ENCODE data around the gene HEG1.

The HEG1 gene

GRCh38 chr3:124941771-124942170 lies 114.0 kb downstream of the HEG1 start:
- TF ChIP-seq SPI1 (IDR thresholded peaks at IDR 0.05; ENCODE audit: low read depth, low read length) (peak; percentile 57), TAF1 (IDR thresholded peaks at IDR 0.05; ENCODE audit: low read depth, low read length) (no peak), PAX5 (IDR thresholded peaks at IDR 0.05; ENCODE audit: insufficient read depth, low read length, severe bottlenecking) (no peak), POLR2A (IDR thresholded peaks at IDR 0.05; ENCODE audit: low read depth, low read length) (no peak), POLR2AphosphoS5 (IDR thresholded peaks at IDR 0.05; ENCODE audit: low read depth, low read length) (no peak), POU2F2 (IDR thresholded peaks at IDR 0.05; ENCODE audit: low read depth, low read length) (no peak)
- FAIRE-seq (peak; percentile 52), DNase-seq (ENCODE audit: insufficient read length, low spot score) (no peak)

DNA sequence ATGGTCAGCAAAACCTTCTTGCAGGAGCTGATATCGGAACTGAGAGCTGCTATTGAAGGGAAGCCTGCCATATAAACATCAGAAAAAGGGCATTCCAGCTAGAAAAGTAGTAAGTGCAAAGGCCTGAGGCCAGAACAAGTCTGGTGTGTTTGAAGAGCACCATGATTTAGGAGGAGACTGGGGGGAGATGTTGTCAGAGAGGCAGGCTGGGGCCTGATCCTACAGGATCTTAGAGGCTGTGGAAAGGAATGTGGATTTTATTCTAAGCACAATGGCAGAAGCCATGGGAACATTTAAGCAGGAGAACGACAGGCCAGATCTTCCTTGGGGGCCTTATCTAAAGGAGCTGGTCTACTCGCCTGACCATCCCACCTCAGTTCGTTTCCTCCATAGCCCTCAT lies 116.1 kb downstream of the HEG1 start:
- TF ChIP-seq POLR2A (IDR thresholded peaks at IDR 0.05; ENCODE audit: low read depth, low read length) (no peak), POU2F2 (IDR thresholded peaks at IDR 0.05; ENCODE audit: low read depth, low read length) (no peak), SPI1 (IDR thresholded peaks at IDR 0.05; ENCODE audit: low read depth, low read length) (no peak), POLR2AphosphoS5 (IDR thresholded peaks at IDR 0.05; ENCODE audit: low read depth, low read length) (no peak), PAX5 (IDR thresholded peaks at IDR 0.05; ENCODE audit: insufficient read depth, low read length, severe bottlenecking) (no peak), TAF1 (IDR thresholded peaks at IDR 0.05; ENCODE audit: low read depth, low read length) (no peak)
- FAIRE-seq (no peak), DNase-seq (ENCODE audit: insufficient read length, low spot score) (no peak)

DNA sequence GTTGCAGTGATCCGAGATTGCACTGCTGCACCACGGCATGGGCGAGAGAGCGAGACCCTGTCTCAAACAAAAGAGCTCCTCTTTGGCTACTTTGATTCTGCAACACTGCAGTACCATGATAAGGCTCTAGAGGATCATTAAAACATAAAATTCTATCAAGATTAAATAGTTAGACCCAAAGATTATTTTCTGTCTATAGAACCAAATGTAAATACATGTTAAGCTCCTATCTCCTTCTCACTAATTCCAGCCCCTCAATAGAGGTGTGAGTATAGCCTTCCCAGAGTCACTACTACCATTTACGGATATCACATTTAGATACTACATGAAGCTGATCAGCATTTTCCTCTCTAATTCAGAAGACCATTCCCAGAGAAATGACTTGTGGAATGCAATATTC lies 116.9 kb downstream of the HEG1 start:
- DNase-seq (ENCODE audit: insufficient read length, low spot score) (no peak), FAIRE-seq (no peak)
- TF ChIP-seq PAX5 (IDR thresholded peaks at IDR 0.05; ENCODE audit: insufficient read depth, low read length, severe bottlenecking) = no peak
- TF ChIP-seq POLR2AphosphoS5 (IDR thresholded peaks at IDR 0.05; ENCODE audit: low read depth, low read length) = no peak
- TF ChIP-seq POU2F2 (IDR thresholded peaks at IDR 0.05; ENCODE audit: low read depth, low read length) = no peak
- no peak for TF ChIP-seq SPI1 (IDR thresholded peaks at IDR 0.05; ENCODE audit: low read depth, low read length)
- TF ChIP-seq POLR2A (IDR thresholded peaks at IDR 0.05; ENCODE audit: low read depth, low read length) = no peak
- TF ChIP-seq TAF1 (IDR thresholded peaks at IDR 0.05; ENCODE audit: low read depth, low read length) = no peak

- no peak for DNase-seq (ENCODE audit: insufficient read length, low spot score)
- no peak for TF ChIP-seq POLR2A (IDR thresholded peaks at IDR 0.05; ENCODE audit: low read depth, low read length)
- TF ChIP-seq TAF1 (IDR thresholded peaks at IDR 0.05; ENCODE audit: low read depth, low read length) = no peak
- TF ChIP-seq PAX5 (IDR thresholded peaks at IDR 0.05; ENCODE audit: insufficient read depth, low read length, severe bottlenecking) = no peak
- no peak for TF ChIP-seq POU2F2 (IDR thresholded peaks at IDR 0.05; ENCODE audit: low read depth, low read length)
- FAIRE-seq = no peak
Measured at GRCh38 chr3:124937049-124937448, 118.7 kb downstream of the HEG1 start.

DNA sequence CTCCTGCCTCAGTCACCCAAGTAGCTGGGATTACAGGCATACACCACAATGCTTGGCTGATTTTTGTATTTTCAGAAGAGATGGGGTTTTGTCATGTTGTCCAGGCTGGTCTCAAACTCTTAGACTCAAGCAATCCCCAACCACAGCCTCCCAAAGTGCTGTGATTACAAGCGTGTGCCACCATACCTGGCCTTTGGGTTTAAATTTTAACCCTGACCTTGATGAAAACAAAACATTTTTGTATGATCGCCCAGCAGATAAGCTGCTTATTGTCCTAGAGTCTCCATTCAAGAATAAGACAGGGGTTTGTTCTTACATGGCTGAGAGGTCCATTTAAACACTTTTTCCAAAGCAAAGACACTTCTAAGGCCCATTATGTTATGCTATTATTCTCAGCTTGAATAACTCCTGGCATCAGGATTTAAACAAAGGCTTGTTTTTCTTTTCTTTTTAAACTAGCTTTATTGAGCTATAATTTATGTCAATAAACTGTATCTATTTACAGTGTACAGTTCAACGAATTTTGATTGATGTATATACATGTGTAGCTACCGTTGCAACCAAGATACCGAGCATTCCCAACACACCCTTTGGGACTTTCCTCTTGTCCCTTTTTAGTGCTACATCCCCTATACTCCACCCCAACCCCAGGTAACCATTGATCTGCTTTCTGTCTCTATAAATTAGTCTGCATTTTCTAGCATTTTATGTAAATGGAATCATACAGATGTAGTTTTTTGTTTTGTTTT lies 119.8 kb downstream of the HEG1 start:
- DNase-seq (ENCODE audit: insufficient read length, low spot score) = no peak
- TF ChIP-seq SPI1 (IDR thresholded peaks at IDR 0.05; ENCODE audit: low read depth, low read length) (no peak), POU2F2 (IDR thresholded peaks at IDR 0.05; ENCODE audit: low read depth, low read length) (no peak), TAF1 (IDR thresholded peaks at IDR 0.05; ENCODE audit: low read depth, low read length) (no peak), PAX5 (IDR thresholded peaks at IDR 0.05; ENCODE audit: insufficient read depth, low read length, severe bottlenecking) (no peak), POLR2AphosphoS5 (IDR thresholded peaks at IDR 0.05; ENCODE audit: low read depth, low read length) (no peak), POLR2A (IDR thresholded peaks at IDR 0.05; ENCODE audit: low read depth, low read length) (no peak)
- no peak for FAIRE-seq

- FAIRE-seq (no peak), DNase-seq (ENCODE audit: insufficient read length, low spot score) (peak; percentile 17)
- TF ChIP-seq POLR2A (IDR thresholded peaks at IDR 0.05; ENCODE audit: low read depth, low read length) = no peak
- TF ChIP-seq SPI1 (IDR thresholded peaks at IDR 0.05; ENCODE audit: low read depth, low read length) = peak; percentile 91
- TF ChIP-seq PAX5 (IDR thresholded peaks at IDR 0.05; ENCODE audit: insufficient read depth, low read length, severe bottlenecking) = no peak
- no peak for TF ChIP-seq POLR2AphosphoS5 (IDR thresholded peaks at IDR 0.05; ENCODE audit: low read depth, low read length)
- no peak for TF ChIP-seq TAF1 (IDR thresholded peaks at IDR 0.05; ENCODE audit: low read depth, low read length)
- TF ChIP-seq POU2F2 (IDR thresholded peaks at IDR 0.05; ENCODE audit: low read depth, low read length) = no peak
Measured at GRCh38 chr3:124935264-124935663, 120.5 kb downstream of the HEG1 start.

- DNase-seq (ENCODE audit: insufficient read length, low spot score) = no peak
- TF ChIP-seq POLR2A (IDR thresholded peaks at IDR 0.05; ENCODE audit: low read depth, low read length) (no peak), POLR2AphosphoS5 (IDR thresholded peaks at IDR 0.05; ENCODE audit: low read depth, low read length) (no peak), TAF1 (IDR thresholded peaks at IDR 0.05; ENCODE audit: low read depth, low read length) (no peak), SPI1 (IDR thresholded peaks at IDR 0.05; ENCODE audit: low read depth, low read length) (no peak), PAX5 (IDR thresholded peaks at IDR 0.05; ENCODE audit: insufficient read depth, low read length, severe bottlenecking) (no peak), POU2F2 (IDR thresholded peaks at IDR 0.05; ENCODE audit: low read depth, low read length) (no peak)
Measured at GRCh38 chr3:124934577-124934976, 121.2 kb downstream of the HEG1 start, which contains the start of gene MUC13. Gene MUC13, minus strand, starts transcription at chr3:124934751. Its CDS starts 39 bp downstream, at chr3:124934712.

GRCh38 chr3:124928333-124929202 lies 127.2 kb downstream of the HEG1 start:
- no peak for DNase-seq (ENCODE audit: insufficient read length, low spot score)
- FAIRE-seq = peak; percentile 58
- TF ChIP-seq PAX5 (IDR thresholded peaks at IDR 0.05; ENCODE audit: insufficient read depth, low read length, severe bottlenecking) = no peak
- TF ChIP-seq POU2F2 (IDR thresholded peaks at IDR 0.05; ENCODE audit: low read depth, low read length) = no peak

More at GRCh38 chr3:124934577-124934976, 121.2 kb downstream of the HEG1 start, which contains the start of gene MUC13:
- no peak for FAIRE-seq

DNA sequence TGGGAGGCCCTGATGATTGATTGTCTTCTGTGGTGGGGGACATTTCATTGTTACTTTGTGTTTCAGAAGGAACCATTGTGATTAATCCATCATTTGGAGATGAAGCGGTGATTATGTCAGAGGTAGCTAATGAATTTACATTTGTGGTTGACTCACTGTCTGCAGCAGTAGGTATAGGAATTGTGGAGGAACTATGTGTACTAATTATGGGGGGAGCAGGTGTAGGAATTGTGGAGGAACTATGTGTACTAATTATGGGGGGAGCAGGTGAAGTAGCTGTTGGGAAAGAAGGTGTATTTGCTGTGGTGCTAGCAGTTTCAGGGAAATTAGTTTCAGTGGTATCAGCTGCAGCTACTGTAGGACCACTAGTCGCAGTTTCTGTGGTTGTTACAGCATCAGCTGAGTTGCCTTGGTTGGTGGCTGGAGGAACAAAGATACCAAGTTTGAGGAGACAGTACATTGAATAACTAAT lies 128.2 kb downstream of the HEG1 start:
- TF ChIP-seq POLR2A (IDR thresholded peaks at IDR 0.05; ENCODE audit: low read depth, low read length) = no peak
- no peak for TF ChIP-seq POLR2AphosphoS5 (IDR thresholded peaks at IDR 0.05; ENCODE audit: low read depth, low read length)
- TF ChIP-seq SPI1 (IDR thresholded peaks at IDR 0.05; ENCODE audit: low read depth, low read length) = no peak
- no peak for TF ChIP-seq PAX5 (IDR thresholded peaks at IDR 0.05; ENCODE audit: insufficient read depth, low read length, severe bottlenecking)
- no peak for TF ChIP-seq TAF1 (IDR thresholded peaks at IDR 0.05; ENCODE audit: low read depth, low read length)
- no peak for TF ChIP-seq POU2F2 (IDR thresholded peaks at IDR 0.05; ENCODE audit: low read depth, low read length)
- DNase-seq (ENCODE audit: insufficient read length, low spot score) (no peak), FAIRE-seq (peak; percentile 93)

Measured in GM12891 (cell line).